Measurements from ENCODE around the gene HSPB8. TPM values are rescaled to one million over a fixed set of nuclear protein-coding genes. Genes with fewer than 3 reads are reported as not detected.

Gene HSPB8
- total RNA-seq, 4 donors from 2014 or later, result 13.1 to 23.9 (median 19.8) TPM

DNA sequence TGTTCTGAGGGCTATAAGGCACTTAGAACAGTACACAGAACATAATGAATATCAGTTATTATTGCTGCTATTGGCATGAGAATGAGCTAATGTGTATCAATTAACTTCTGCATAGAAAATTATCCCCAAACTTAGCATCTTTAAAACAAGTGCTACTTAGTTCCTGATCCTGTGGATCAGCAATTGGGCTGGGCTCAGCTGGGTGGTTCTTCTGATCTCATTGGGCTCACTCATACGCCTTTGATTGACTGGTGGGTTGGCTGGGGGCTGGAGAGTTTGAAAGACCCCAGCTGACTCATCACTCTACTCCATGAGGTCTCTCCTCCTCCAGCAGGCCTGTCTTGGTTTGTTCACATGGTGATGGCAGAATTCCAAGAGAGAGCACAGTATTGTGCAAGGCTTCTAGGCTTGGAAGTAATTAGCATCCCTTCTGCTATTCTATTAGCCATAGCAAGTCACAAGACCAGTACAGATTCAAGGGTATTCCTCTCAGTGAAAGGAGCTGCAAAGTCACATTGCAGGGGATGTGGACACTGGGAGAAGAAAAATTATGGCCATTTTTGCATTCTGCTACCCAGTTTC is 27.2 kb upstream of the HSPB8 start:
- no peak for DNase-seq (ENCODE audit: low spot score in 2 of 2)
- Histone ChIP-seq H3K9me3 (peaks cover 0 to 37% (median 0%) of the 10 kb centered on the region in 4 donors), H3K27me3 (peaks cover 0 to 6% of the 10 kb centered on the region in 2 donors), H3K36me3 (no peaks in the 10 kb centered on the region), H3K27ac (no peak overlapping the region), H3K4me3 (no peak overlapping the region), H3K4me1 (no peaks in the 10 kb centered on the region)
- TF ChIP-seq EP300 (IDR thresholded peaks at IDR 0.05), result no peak
- TF ChIP-seq POLR2A (IDR thresholded peaks at IDR 0.05), result no peak
- TF ChIP-seq CTCF (IDR thresholded peaks at IDR 0.05), result no peak
- WGBS, 2 donors, result 83 to 100% methylated on average over 1 of the region's 1 CpG

DNA sequence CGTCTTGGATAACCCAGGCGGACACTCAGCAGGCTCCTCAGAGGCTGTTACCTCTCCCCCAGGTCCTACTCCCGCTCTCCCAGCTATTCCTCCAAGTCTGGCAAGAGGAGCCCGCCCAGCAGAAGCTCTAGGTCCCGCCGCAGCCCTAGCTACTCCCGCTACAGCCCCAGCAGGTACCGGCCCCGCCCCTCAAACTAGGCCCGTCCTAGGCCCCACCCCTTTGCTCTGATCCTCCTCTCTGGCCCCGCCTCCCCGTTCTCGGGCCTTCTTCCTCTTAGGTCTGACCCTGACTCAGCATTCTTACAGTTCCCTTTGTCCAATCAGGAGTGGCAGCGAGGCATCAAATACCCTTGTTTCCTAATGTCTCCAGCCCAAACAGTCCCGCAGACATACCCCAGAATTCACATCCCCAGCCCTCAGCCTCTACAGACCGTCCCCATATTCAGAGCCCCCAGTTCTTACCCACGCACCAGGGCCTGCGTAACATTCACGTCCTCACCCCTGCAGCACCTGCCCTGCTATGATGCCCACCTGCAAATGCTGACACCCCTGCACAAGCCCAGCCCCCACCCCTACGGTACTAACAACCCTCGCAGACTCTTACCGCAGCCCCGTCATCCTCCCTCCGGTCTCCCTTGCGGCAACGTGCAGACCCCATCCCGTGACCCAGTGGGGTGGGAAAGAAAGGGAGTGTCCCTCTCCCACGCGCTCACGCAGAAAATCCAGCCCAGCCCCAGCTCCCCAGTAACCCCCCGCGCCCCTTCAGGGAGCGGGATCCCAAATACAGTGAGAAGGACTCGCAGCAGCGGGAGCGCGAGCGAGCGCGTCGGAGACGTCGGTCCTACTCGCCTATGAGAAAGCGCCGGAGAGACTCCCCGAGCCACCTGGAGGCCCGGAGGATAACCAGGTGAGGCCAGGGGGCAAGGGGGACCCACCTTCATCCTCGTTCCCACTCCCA is 25.0 kb upstream of the HSPB8 start:
- TF ChIP-seq POLR2A (IDR thresholded peaks at IDR 0.05) (no peak), EP300 (IDR thresholded peaks at IDR 0.05) (no peak), CTCF (IDR thresholded peaks at IDR 0.05) (no peak)
- peaks cover 0 to 6% of the 10 kb centered on the region in 2 donors for H3K27me3 ChIP-seq
- no peaks in the 10 kb centered on the region for H3K36me3 ChIP-seq
- H3K9me3 ChIP-seq, result peaks cover 0 to 37% (median 0%) of the 10 kb centered on the region in 4 donors
- no peak for DNase-seq (ENCODE audit: low spot score in 2 of 2)
- H3K27ac ChIP-seq, result no peak overlapping the region
- H3K4me1 ChIP-seq, result no peaks in the 10 kb centered on the region
- H3K4me3 ChIP-seq, result no peak overlapping the region
- 28 to 32% methylated on average over 36 to 49 of the region's 49 CpGs for WGBS, 2 donors

GRCh38 chr12:119154435-119154818 is 24.3 kb upstream of the HSPB8 start:
- no peak overlapping the region for H3K27ac ChIP-seq
- H3K27me3 ChIP-seq, result peaks cover 0 to 6% of the 10 kb centered on the region in 2 donors
- no peak for TF ChIP-seq CTCF (IDR thresholded peaks at IDR 0.05)
- no peak for TF ChIP-seq EP300 (IDR thresholded peaks at IDR 0.05)
- no peak for TF ChIP-seq POLR2A (IDR thresholded peaks at IDR 0.05)
- no peak overlapping the region for H3K4me3 ChIP-seq
- peaks cover 0 to 37% (median 0%) of the 10 kb centered on the region in 4 donors for H3K9me3 ChIP-seq
- H3K36me3 ChIP-seq, result no peaks in the 10 kb centered on the region
- no peak for DNase-seq (ENCODE audit: low spot score in 2 of 2)
- 63 to 68% methylated on average over 11 of the region's 11 CpGs for WGBS, 2 donors
- no peaks in the 10 kb centered on the region for H3K4me1 ChIP-seq

- H3K27ac ChIP-seq, result no peak overlapping the region
- H3K4me3 ChIP-seq, result no peak overlapping the region
- TF ChIP-seq CTCF (IDR thresholded peaks at IDR 0.05) (no peak), EP300 (IDR thresholded peaks at IDR 0.05) (no peak), POLR2A (IDR thresholded peaks at IDR 0.05) (no peak)
Measured at GRCh38 chr12:119156401-119157044, 22.2 kb upstream of the HSPB8 start.

More at GRCh38 chr12:119156401-119157044, 22.2 kb upstream of the HSPB8 start:
- H3K4me1 ChIP-seq, result no peaks in the 10 kb centered on the region
- no peak for DNase-seq (ENCODE audit: low spot score in 2 of 2)
- peaks cover 0 to 26% (median 0%) of the 10 kb centered on the region in 4 donors for H3K9me3 ChIP-seq
- peaks cover 0 to 6% of the 10 kb centered on the region in 2 donors for H3K27me3 ChIP-seq
- no peaks in the 10 kb centered on the region for H3K36me3 ChIP-seq
- WGBS, 2 donors, result 49 to 66% methylated on average over 12 to 33 of the region's 35 CpGs

Data from tibial nerve (tissue), 4 donors.